HCT116 (cell line): ENCODE results near the gene ZNF138. TPM values are rescaled to one million over a fixed set of nuclear protein-coding genes. Genes with fewer than 3 reads are reported as not detected.

Experiments used
- ATAC-seq: fragments of 200-7000 bp; cut with Tn5 transposase; 2 replicates; pipeline ENCODE4 v1.9.1; 2020; ENCODE audit warnings: mild to moderate bottlenecking, moderate library complexity
- BruUV-seq: library from RNA; stranded (reverse); fragments of 400-500 nt; replicated peaks from 2 replicates; lab custom pipeline; 2021; lab: Mats Ljungman, UMichigan
- CTCF ChIA-PET: fragments of 300-600 bp; sonication (Branson Sonifier 250); formaldehyde crosslinking; loops from one replicate; lab custom pipeline; 2021; ENCODE audit warnings: antibody characterized with exemption; lab: Charles Lee
- POLR2A ChIA-PET: fragments of 300-600, 350-600 bp; sonication (Branson Sonifier 250); formaldehyde crosslinking; loops from one replicate; lab custom pipeline; 2021; ENCODE audit warnings: antibody characterized with exemption; lab: Charles Lee
- RAD21 ChIA-PET, 2 experiments: fragments of 300-600 bp; sonication (Branson Sonifier 250); formaldehyde crosslinking; loops; one replicate each; lab custom pipeline; 2023; ENCODE audit warnings: low total read pairs in 2 of 2; ENCODE audit not compliant: uncharacterized antibody in 2 of 2, unreplicated experiment in 2 of 2, low non-redundant PET in 1 of 2; lab: Charles Lee
- DNase-seq: peaks from one replicate; pipeline ENCODE4 v3.0.0-alpha.2; 2010; ENCODE audit warnings: low read depth, low spot score
- H2AFZ ChIP-seq: fragments of 200-600 bp; shearing (Covaris generic), sonication (generic); 2 replicates; pipeline ENCODE4 v1.6.1; 2017; ENCODE audit warnings: low read depth, mixed run types, mixed read lengths, antibody characterized with exemption, low read length; ENCODE audit not compliant: poor library complexity, severe bottlenecking
- H3K27ac ChIP-seq: 2 replicates; pipeline ENCODE4 v1.5.1; 2012; ENCODE audit warnings: low read depth, low read length
- H3K27me3 ChIP-seq: fragments of 200-600 bp; sonication (generic); 2 replicates; pipeline ENCODE4 v1.6.1; 2016; ENCODE audit warnings: mixed run types, low read length, mixed read lengths; ENCODE audit not compliant: insufficient read depth
- H3K36me3 ChIP-seq, 2 experiments: fragments of 200-500 bp in 1 of 2; fragments of 200-600 bp in 1 of 2; sonication (Bioruptor generic) in 1 of 2; sonication (generic) in 1 of 2; 2 replicates each; pipeline versions ENCODE4 v1.5.1 to v1.6.1; 2014 to 2016; ENCODE audit warnings: low read length in 2 of 2, inconsistent platforms in 1 of 2, mixed read lengths in 1 of 2, mixed run types in 1 of 2; ENCODE audit not compliant: insufficient read depth in 2 of 2, control insufficient read depth in 1 of 2
- H3K4me1 ChIP-seq, 2 experiments: fragments of 200-600 bp in 1 of 2; sonication (generic) in 1 of 2; 2 replicates each; pipeline versions ENCODE4 v1.5.1 to v1.6.1; 2012 to 2017; ENCODE audit warnings: low read length in 2 of 2, inconsistent platforms in 1 of 2, mild to moderate bottlenecking in 1 of 2, mixed read lengths in 1 of 2, mixed run types in 1 of 2, moderate library complexity in 1 of 2; ENCODE audit not compliant: insufficient read depth in 2 of 2, control insufficient read depth in 1 of 2
- H3K4me2 ChIP-seq: fragments of 200-600 bp; sonication (generic); 2 replicates; pipeline ENCODE4 v1.6.1; 2017; ENCODE audit warnings: mixed run types, low read length, mixed read lengths
- H3K4me3 ChIP-seq, 2 experiments: fragments of 200-600 bp in 1 of 2; sonication (generic) in 1 of 2; replicated peaks in 1 of 2; 2 replicates each; pipeline ENCODE4 v1.5.1; 2011 to 2016; ENCODE audit warnings: low read length in 2 of 2, control low read depth in 1 of 2, low read depth in 1 of 2, mild to moderate bottlenecking in 1 of 2, mixed read lengths in 1 of 2, mixed run types in 1 of 2
- H3K79me2 ChIP-seq: fragments of 200-600 bp; sonication (generic); 2 replicates; pipeline ENCODE4 v1.6.1; 2017; ENCODE audit warnings: mild to moderate bottlenecking, mixed run types, low read length, moderate library complexity, mixed read lengths; ENCODE audit not compliant: insufficient read depth
- H3K9ac ChIP-seq: fragments of 200-600 bp; sonication (generic); 2 replicates; pipeline ENCODE4 v1.6.1; 2016; ENCODE audit warnings: low read length, mixed read lengths
- H3K9me2 ChIP-seq: fragments of 200-600 bp; sonication (generic), shearing (Covaris generic); 2 replicates; pipeline ENCODE4 v1.6.1; 2017; ENCODE audit warnings: mixed run types, mild to moderate bottlenecking, moderate library complexity; ENCODE audit not compliant: insufficient read depth
- H3K9me3 ChIP-seq, 2 experiments: fragments of 200-500 bp in 1 of 2; fragments of 200-600 bp in 1 of 2; sonication (Bioruptor generic) in 1 of 2; sonication (generic) in 1 of 2; 2 replicates each; pipeline ENCODE4 v1.6.1; 2014 to 2017; ENCODE audit warnings: low read length in 2 of 2, mixed read lengths in 2 of 2, inconsistent platforms in 1 of 2, low read depth in 1 of 2, mild to moderate bottlenecking in 1 of 2, mixed run types in 1 of 2, moderate library complexity in 1 of 2; ENCODE audit not compliant: control insufficient read depth in 1 of 2, insufficient read depth in 1 of 2
- H4K20me1 ChIP-seq: fragments of 200-600 bp; sonication (generic), shearing (Covaris generic); 2 replicates; pipeline ENCODE4 v1.6.1; 2017; ENCODE audit warnings: mixed run types, mild to moderate bottlenecking, moderate library complexity; ENCODE audit not compliant: insufficient read depth
- CBX3 ChIP-seq: IDR thresholded peaks from 2 replicates; pipeline ENCODE4 v1.6.1; 2012; ENCODE audit warnings: low read depth
- CEBPB ChIP-seq: IDR thresholded peaks from 2 replicates; pipeline ENCODE4 v1.6.1; 2012; ENCODE audit warnings: low read depth
- EZH2 ChIP-seq: fragments of 200-600 bp; sonication (generic); IDR thresholded peaks from 2 replicates; pipeline ENCODE4 v1.6.1; 2017; ENCODE audit warnings: antibody characterized with exemption, mixed run types
- EZH2phosphoT487 ChIP-seq: fragments of 200-600 bp; IDR thresholded peaks from 2 replicates; pipeline ENCODE4 v1.6.1; 2018; ENCODE audit warnings: antibody characterized with exemption, borderline replicate concordance
- FOSL1 ChIP-seq: IDR thresholded peaks from 2 replicates; pipeline ENCODE4 v1.6.1; 2012; ENCODE audit warnings: low read depth
- JUND ChIP-seq: IDR thresholded peaks from 2 replicates; pipeline ENCODE4 v1.6.1; 2012
- POLR2A ChIP-seq: IDR thresholded peaks from 2 replicates; pipeline ENCODE4 v1.7.0; 2011; ENCODE audit warnings: borderline replicate concordance; ENCODE audit not compliant: insufficient read depth, insufficient read length; ENCODE audit errors: extremely low read depth
- POLR2AphosphoS5 ChIP-seq: IDR thresholded peaks from 2 replicates; pipeline ENCODE4 v1.6.1; 2011; ENCODE audit warnings: mild to moderate bottlenecking, low read depth, low read length, moderate library complexity
- SIN3A ChIP-seq: IDR thresholded peaks from 2 replicates; pipeline ENCODE4 v1.6.1; 2012; ENCODE audit warnings: low read depth
- SP1 ChIP-seq: IDR thresholded peaks from 2 replicates; pipeline ENCODE4 v1.6.1; 2012; ENCODE audit warnings: low read depth
- SRF ChIP-seq: IDR thresholded peaks from 2 replicates; pipeline ENCODE4 v1.6.1; 2012; ENCODE audit warnings: low read depth
- ZNF274 ChIP-seq: fragments of 200-500 bp; sonication (Bioruptor generic); IDR thresholded peaks from 2 replicates; pipeline ENCODE4 v1.6.1; 2014; ENCODE audit warnings: mild to moderate bottlenecking, low read depth, low read length, inconsistent platforms
- intact Hi-C: fragments of 100-400 bp; cut with micrococcal nuclease; formaldehyde crosslinking; loops from 2 replicates; pipeline ENCODE4 v1.10.0; 2022
- total RNA-seq: library from RNA; stranded (reverse); gene quantifications from one replicate; pipeline ENCODE4 v1.2.1, GENCODE V29; 2021; ENCODE audit not compliant: unreplicated experiment
- TF ChIP-seq, protein P1 (sequence below): IDR thresholded peaks from 2 replicates; pipeline ENCODE4 v1.6.1; 2012; ENCODE audit warnings: low read depth
- TF ChIP-seq, protein P2 (sequence below): IDR thresholded peaks from 2 replicates; pipeline ENCODE4 v1.6.1; 2012

The ZNF138 gene
- total RNA-seq, 1 experiment from 2014 or later = 10.1 TPM

DNA sequence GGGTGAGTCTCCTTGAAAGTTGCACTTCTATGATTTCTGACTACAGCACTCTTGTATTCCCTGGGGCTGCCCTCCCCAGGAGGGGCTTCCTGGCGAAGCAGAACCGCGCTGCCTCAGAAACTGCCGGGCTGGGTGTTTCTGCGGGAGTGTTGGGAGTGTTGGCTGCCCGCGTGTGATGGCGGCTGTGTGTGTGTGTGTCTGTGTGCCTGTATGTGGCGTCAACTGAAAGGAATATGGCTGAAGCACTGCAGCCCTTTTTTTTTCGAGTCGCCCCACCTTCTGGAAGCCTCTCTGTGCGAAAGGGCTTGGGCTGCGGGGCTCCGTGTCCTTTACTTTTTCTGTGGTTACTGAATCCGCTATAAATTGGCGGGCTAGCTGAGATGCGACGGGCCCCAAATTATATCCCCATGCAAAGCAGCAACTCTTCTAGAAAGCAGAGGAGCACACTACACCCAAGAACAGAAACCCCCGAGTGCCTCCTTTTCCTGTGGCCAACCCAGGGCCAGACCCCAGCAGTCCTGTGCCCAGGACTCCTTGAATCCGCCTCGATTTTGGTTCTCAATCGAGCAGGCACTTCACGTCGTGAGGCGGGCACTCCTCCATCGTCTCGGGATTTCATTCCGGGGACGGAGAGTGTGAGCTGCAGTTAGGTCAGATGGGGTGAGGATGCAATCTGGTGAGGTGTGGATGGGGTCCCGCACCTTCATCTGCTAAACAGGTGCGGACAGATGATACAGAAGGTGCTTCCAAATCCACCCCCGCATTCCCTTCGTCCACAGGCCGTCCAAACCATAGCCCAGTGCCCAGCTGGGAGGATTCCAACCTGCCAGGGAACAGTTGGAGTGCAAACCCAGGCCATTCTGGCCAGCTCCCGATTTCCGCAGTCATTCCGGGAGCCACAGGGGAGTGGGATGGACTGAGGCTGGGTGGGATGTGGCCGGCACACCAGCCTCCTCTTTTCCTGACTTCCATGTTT, 86.4 kb downstream of the ZNF138 start:
- Histone ChIP-seq H3K4me2 (no peak overlapping the region), H3K4me1 (no peaks in the 10 kb centered on the region), H3K4me3 (no peak overlapping the region), H3K27me3 (no peaks in the 10 kb centered on the region), H3K9ac (no peak overlapping the region), H4K20me1 (no peaks in the 10 kb centered on the region), H2AFZ (no peak overlapping the region), H3K9me2 (no peaks in the 10 kb centered on the region), H3K36me3 (no peaks in the 10 kb centered on the region), H3K27ac (no peak overlapping the region), H3K9me3 (no peaks in the 10 kb centered on the region; a peak in 2 of 4 replicates), H3K79me2 (no peaks in the 10 kb centered on the region)
- DNase-seq = no peak
- TF ChIP-seq FOSL1 (no peak), SIN3A (no peak), EZH2 (no peak), JUND (no peak), CBX3 (no peak), SRF (no peak), POLR2AphosphoS5 (no peak), ZNF274 (no peak), SP1 (no peak), EZH2phosphoT487 (no peak), POLR2A (no peak), CEBPB (no peak)
- TF ChIP-seq, protein P1, sequence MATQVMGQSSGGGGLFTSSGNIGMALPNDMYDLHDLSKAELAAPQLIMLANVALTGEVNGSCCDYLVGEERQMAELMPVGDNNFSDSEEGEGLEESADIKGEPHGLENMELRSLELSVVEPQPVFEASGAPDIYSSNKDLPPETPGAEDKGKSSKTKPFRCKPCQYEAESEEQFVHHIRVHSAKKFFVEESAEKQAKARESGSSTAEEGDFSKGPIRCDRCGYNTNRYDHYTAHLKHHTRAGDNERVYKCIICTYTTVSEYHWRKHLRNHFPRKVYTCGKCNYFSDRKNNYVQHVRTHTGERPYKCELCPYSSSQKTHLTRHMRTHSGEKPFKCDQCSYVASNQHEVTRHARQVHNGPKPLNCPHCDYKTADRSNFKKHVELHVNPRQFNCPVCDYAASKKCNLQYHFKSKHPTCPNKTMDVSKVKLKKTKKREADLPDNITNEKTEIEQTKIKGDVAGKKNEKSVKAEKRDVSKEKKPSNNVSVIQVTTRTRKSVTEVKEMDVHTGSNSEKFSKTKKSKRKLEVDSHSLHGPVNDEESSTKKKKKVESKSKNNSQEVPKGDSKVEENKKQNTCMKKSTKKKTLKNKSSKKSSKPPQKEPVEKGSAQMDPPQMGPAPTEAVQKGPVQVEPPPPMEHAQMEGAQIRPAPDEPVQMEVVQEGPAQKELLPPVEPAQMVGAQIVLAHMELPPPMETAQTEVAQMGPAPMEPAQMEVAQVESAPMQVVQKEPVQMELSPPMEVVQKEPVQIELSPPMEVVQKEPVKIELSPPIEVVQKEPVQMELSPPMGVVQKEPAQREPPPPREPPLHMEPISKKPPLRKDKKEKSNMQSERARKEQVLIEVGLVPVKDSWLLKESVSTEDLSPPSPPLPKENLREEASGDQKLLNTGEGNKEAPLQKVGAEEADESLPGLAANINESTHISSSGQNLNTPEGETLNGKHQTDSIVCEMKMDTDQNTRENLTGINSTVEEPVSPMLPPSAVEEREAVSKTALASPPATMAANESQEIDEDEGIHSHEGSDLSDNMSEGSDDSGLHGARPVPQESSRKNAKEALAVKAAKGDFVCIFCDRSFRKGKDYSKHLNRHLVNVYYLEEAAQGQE = no peak
- TF ChIP-seq, protein P2, sequence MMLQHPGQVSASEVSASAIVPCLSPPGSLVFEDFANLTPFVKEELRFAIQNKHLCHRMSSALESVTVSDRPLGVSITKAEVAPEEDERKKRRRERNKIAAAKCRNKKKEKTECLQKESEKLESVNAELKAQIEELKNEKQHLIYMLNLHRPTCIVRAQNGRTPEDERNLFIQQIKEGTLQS = no peak
- CTCF ChIA-PET = no interaction called here
- POLR2A ChIA-PET = no interaction called here
- RAD21 ChIA-PET = no interaction called here
- intact Hi-C loops = no loop called here
- no TSS peak for BruUV-seq
- no peak for ATAC-seq
